Naive B cell (primary cell): ENCODE measurements around the gene RAPGEF3. TPM values are rescaled to one million over a fixed set of nuclear protein-coding genes. Genes with fewer than 3 reads are reported as not detected.

Experiments
- ATAC-seq, 2 donors: fragments of 150-1000 bp; cut with Tn5 transposase; 2 replicates each; pipeline ENCODE4 v1.10.0; 2021; ENCODE audit warnings: low read depth in 2 of 2, mild to moderate bottlenecking in 2 of 2, moderate library complexity in 2 of 2
- DNase-seq: peaks from one replicate; pipeline ENCODE4 v3.0.0; 2022
- H3K27ac Mint-ChIP-seq, 6 donors: one replicate each; pipeline ENCODE4 v1.8.0; 2020 to 2022; ENCODE audit warnings: mild to moderate bottlenecking in 6 of 6, mixed read lengths in 6 of 6, moderate library complexity in 5 of 6, inconsistent platforms in 2 of 6
- H3K27me3 Mint-ChIP-seq, 3 donors: one replicate each; pipeline ENCODE4 v1.8.0; 2021 to 2022; ENCODE audit warnings: mixed read lengths in 3 of 3, mild to moderate bottlenecking in 1 of 3
- H3K36me3 Mint-ChIP-seq, 2 donors: one replicate each; pipeline ENCODE4 v1.8.0; 2020 to 2022; ENCODE audit warnings: mixed read lengths in 2 of 2, inconsistent platforms in 1 of 2, mild to moderate bottlenecking in 1 of 2
- H3K4me1 Mint-ChIP-seq, 3 donors: one replicate each; pipeline ENCODE4 v1.8.0; 2020 to 2022; ENCODE audit warnings: mixed read lengths in 3 of 3, inconsistent platforms in 1 of 3, mild to moderate bottlenecking in 1 of 3, moderate library complexity in 1 of 3
- H3K4me3 Mint-ChIP-seq, 8 donors: one replicate each; pipeline ENCODE4 v1.8.0; 2020 to 2022; ENCODE audit warnings: mild to moderate bottlenecking in 8 of 8, mixed read lengths in 8 of 8, moderate library complexity in 8 of 8, inconsistent platforms in 2 of 8
- H3K9me3 Mint-ChIP-seq, 7 donors: one replicate each; pipeline ENCODE4 v1.8.0; 2020 to 2022; ENCODE audit warnings: mixed read lengths in 7 of 7, mild to moderate bottlenecking in 5 of 7, inconsistent platforms in 2 of 7, moderate library complexity in 1 of 7
- polyA plus RNA-seq, 6 donors: library from polyadenylated mRNA; unstranded; fragments of 300-500 nt; fragmentation: Illumina TruSeq; gene quantifications; one replicate each; pipeline ENCODE4 v1.2.3, GENCODE V29; 2021; ENCODE audit warnings: low read depth in 6 of 6

Gene RAPGEF3
- polyA plus RNA-seq, 6 donors from 2014 or later = 0.39 to 2.6 (median 0.52) TPM; not detected in 1

- Mint-ChIP-seq H3K4me1 (peaks cover 59 to 67% (median 66%) of the 10 kb centered on the region in 3 donors), H3K4me3 (peak within 1 kb of the TSS; percentile 91 to 99 (median 96)), H3K27me3 (no peaks in the 10 kb centered on the region), H3K36me3 (peaks cover 0 to 8% of the 10 kb centered on the region in 2 donors), H3K27ac (peak within 1 kb of the TSS; percentile 97 to 100 (median 98)), H3K9me3 (no peaks in the 10 kb centered on the region)
- peak; percentile 86 to 87 for ATAC-seq
- DNase-seq = peak; percentile 95
Measured at GRCh38 chr12:47705566-47706425, 52.9 kb downstream of the RAPGEF3 start, which contains the start of gene RPAP3. Gene RPAP3 (minus strand): TSS chr12:47706030. CDS start chr12:47702840, 3,190 bp downstream.

GRCh38 chr12:47705229-47705565 is 53.5 kb downstream of the RAPGEF3 start:
- peaks cover 0 to 8% of the 10 kb centered on the region in 2 donors for H3K36me3 Mint-ChIP-seq
- H3K27ac Mint-ChIP-seq = peak overlapping the region; percentile 53 to 98 (median 83)

GRCh38 chr12:47704719-47705118 is 54.0 kb downstream of the RAPGEF3 start:
- no peak for ATAC-seq
- peaks cover 53 to 66% (median 60%) of the 10 kb centered on the region in 3 donors for H3K4me1 Mint-ChIP-seq
- H3K4me3 Mint-ChIP-seq = peak overlapping the region; percentile 91 to 99 (median 96)
- no peak for DNase-seq
- peak overlapping the region; percentile 53 to 98 (median 83) for H3K27ac Mint-ChIP-seq
- H3K36me3 Mint-ChIP-seq = peaks cover 0 to 8% of the 10 kb centered on the region in 2 donors
- H3K9me3 Mint-ChIP-seq = no peaks in the 10 kb centered on the region
- H3K27me3 Mint-ChIP-seq = no peaks in the 10 kb centered on the region

More at GRCh38 chr12:47705229-47705565, 53.5 kb downstream of the RAPGEF3 start:
- H3K27me3 Mint-ChIP-seq = no peaks in the 10 kb centered on the region
- ATAC-seq (no peak), DNase-seq (no peak)
- peak overlapping the region; percentile 91 to 99 (median 96) for H3K4me3 Mint-ChIP-seq
- peaks cover 56 to 66% (median 65%) of the 10 kb centered on the region in 3 donors for H3K4me1 Mint-ChIP-seq
- no peaks in the 10 kb centered on the region for H3K9me3 Mint-ChIP-seq

DNA sequence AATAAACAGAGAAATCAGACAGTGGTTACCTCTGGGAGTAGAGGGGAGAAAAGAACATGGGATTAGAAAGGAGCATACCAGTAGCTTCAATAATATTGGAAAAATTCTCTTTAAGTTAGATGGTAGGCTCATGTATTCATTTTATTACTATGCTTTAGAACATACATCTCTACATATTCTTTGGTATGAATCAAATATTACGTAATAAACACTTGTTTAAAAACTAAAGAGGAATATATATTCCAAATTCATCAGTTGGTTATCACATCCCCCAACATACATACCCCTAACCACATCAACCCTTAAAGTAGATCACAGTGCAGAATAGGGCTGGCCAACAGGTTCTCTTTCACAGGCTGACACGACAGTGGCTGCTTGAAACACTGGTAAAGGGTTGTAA is 58.4 kb downstream of the RAPGEF3 start:
- H3K9me3 Mint-ChIP-seq = no peaks in the 10 kb centered on the region
- peak overlapping the region in 1 of 8 donors; percentile 10 for H3K4me3 Mint-ChIP-seq
- DNase-seq (no peak), ATAC-seq (no peak)
- H3K27me3 Mint-ChIP-seq = no peaks in the 10 kb centered on the region
- H3K36me3 Mint-ChIP-seq = peaks cover under 1 to 15% of the 10 kb centered on the region in 2 donors
- H3K4me1 Mint-ChIP-seq = peaks cover 34 to 66% (median 55%) of the 10 kb centered on the region in 3 donors
- peak overlapping the region in 3 of 6 donors; percentile 30 to 71 (median 42) for H3K27ac Mint-ChIP-seq

DNA sequence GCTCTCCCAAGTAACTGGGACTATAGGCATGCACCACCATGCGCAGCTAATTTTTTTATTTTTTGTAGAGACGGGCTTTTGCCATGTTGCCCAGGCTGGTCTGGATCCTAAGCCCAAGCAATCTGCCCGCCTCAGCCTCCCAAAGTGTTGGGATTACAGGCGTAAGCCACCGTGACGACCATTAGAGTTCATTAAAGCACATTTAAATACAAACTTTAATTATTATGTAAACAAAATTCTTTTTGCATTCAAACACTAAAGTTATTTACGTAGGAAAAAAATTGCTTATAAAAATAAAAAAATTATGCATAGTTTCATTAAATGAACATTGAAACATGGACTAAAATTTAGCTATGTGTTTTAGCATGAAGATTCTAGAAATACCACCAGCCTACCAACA is 60.0 kb downstream of the RAPGEF3 start:
- peaks cover 16 to 21% of the 10 kb centered on the region in 2 donors for H3K36me3 Mint-ChIP-seq
- DNase-seq (no peak), ATAC-seq (no peak)
- H3K9me3 Mint-ChIP-seq = no peaks in the 10 kb centered on the region
- peak overlapping the region in 3 of 8 donors; percentile 38 to 62 (median 41) for H3K4me3 Mint-ChIP-seq
- no peaks in the 10 kb centered on the region for H3K27me3 Mint-ChIP-seq
- no peak overlapping the region for H3K27ac Mint-ChIP-seq
- peaks cover 25 to 62% (median 48%) of the 10 kb centered on the region in 3 donors for H3K4me1 Mint-ChIP-seq

- H3K27me3 Mint-ChIP-seq = no peaks in the 10 kb centered on the region
- H3K9me3 Mint-ChIP-seq = no peaks in the 10 kb centered on the region
- peak overlapping the region in 5 of 6 donors; percentile 21 to 89 (median 26) for H3K27ac Mint-ChIP-seq
- peak; percentile 99 to 100 for ATAC-seq
- H3K36me3 Mint-ChIP-seq = peaks cover 22 to 24% of the 10 kb centered on the region in 2 donors
- peaks cover 21 to 63% (median 42%) of the 10 kb centered on the region in 3 donors for H3K4me1 Mint-ChIP-seq
- peak; percentile 52 for DNase-seq
- H3K4me3 Mint-ChIP-seq = peak overlapping the region; percentile 25 to 86 (median 66)
Measured at GRCh38 chr12:47698055-47698454, 60.6 kb downstream of the RAPGEF3 start.

- Mint-ChIP-seq H3K4me1 (peaks cover 0 to 15% (median 3%) of the 10 kb centered on the region in 3 donors), H3K9me3 (no peaks in the 10 kb centered on the region), H3K27ac (no peak overlapping the region), H3K27me3 (no peaks in the 10 kb centered on the region), H3K4me3 (no peak overlapping the region), H3K36me3 (peaks cover 23 to 34% of the 10 kb centered on the region in 2 donors)
- DNase-seq (no peak), ATAC-seq (no peak)
Measured at GRCh38 chr12:47689215-47689614, 69.5 kb downstream of the RAPGEF3 start.

- Mint-ChIP-seq H3K36me3 (peaks cover 14 to 35% of the 10 kb centered on the region in 2 donors), H3K27ac (no peak overlapping the region)
- no peak for DNase-seq
Measured at GRCh38 chr12:47687636-47688035, 71.0 kb downstream of the RAPGEF3 start.

DNA sequence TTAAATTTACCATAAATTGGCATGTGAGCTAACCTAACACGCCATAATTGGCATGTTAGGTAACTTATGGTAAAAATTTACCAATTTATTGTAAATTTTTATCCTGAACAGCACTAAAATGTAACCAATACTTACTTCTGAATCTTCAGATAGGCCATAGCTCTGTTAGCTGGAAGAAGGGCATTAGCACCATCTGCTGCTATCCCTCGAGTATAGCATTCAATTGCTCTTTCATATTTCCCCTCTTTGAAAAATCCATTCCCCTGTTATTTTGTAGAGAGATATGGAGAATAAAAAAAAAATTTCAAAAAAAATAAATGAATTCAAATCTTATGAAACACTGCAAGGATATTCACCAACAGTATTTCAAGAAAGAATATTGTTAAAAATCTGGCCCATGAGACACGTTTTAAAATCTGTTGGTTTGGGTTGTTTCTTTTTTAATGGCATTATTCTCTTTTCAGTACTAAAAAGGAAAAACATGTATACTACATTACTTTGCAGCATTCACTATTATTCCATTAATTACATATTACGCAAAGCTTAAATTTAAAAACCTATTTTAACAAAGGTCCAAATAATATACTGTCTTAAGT is 71.9 kb downstream of the RAPGEF3 start:
- Mint-ChIP-seq H3K9me3 (no peaks in the 10 kb centered on the region), H3K4me3 (no peak overlapping the region), H3K36me3 (peaks cover 7 to 28% of the 10 kb centered on the region in 2 donors), H3K27me3 (no peaks in the 10 kb centered on the region), H3K4me1 (peaks cover 0 to 9% (median 4%) of the 10 kb centered on the region in 3 donors), H3K27ac (no peak overlapping the region)
- ATAC-seq (peak in 1 of 2 donors; percentile 39), DNase-seq (no peak)

More at GRCh38 chr12:47687636-47688035, 71.0 kb downstream of the RAPGEF3 start:
- no peaks in the 10 kb centered on the region for H3K27me3 Mint-ChIP-seq
- no peaks in the 10 kb centered on the region for H3K9me3 Mint-ChIP-seq
- peaks cover 0 to 9% (median 6%) of the 10 kb centered on the region in 3 donors for H3K4me1 Mint-ChIP-seq
- H3K4me3 Mint-ChIP-seq = no peak overlapping the region
- ATAC-seq = no peak

Other genes with a start within 250 kb of the RAPGEF3 start
- gene RPAP3, start 52.9 kb downstream of the RAPGEF3 start, polyA plus RNA-seq = 10 to 100 TPM; 47.8 to 69.5 (median 56.0) TPM
- gene ENDOU, start 33.4 kb downstream of the RAPGEF3 start, polyA plus RNA-seq = under 1 TPM in 1 of 6 donors, not detected in 5; 0.21 TPM
- gene SLC48A1, start 14.4 kb upstream of the RAPGEF3 start, polyA plus RNA-seq = 10 to 100 TPM; 12.2 to 18.3 (median 13.9) TPM
- 10 to 100 TPM in 1 of 6 donors, 1 to 10 TPM in 5; 4.5 to 17.1 (median 7.0) TPM for gene HDAC7, start 61.0 kb upstream of the RAPGEF3 start, polyA plus RNA-seq
- gene VDR, start 146.1 kb upstream of the RAPGEF3 start, polyA plus RNA-seq = under 1 TPM in 2 of 6 donors, not detected in 4; 0.05 to 0.44 TPM
- gene TMEM106C, start 204.7 kb upstream of the RAPGEF3 start, polyA plus RNA-seq = 10 to 100 TPM; 32.6 to 53.0 (median 44.9) TPM
- not detected for gene COL2A1, start 245.6 kb upstream of the RAPGEF3 start, polyA plus RNA-seq